ENCODE data around the gene SLC25A42. TPM values are rescaled to one million over a fixed set of nuclear protein-coding genes. Genes with fewer than 3 reads are reported as not detected.

The SLC25A42 gene
- total and polyA plus RNA-seq, 2 donors (not counting 3 experiments of a cell fraction or from before 2014, with no cell fraction given) = 6.2 to 6.3 TPM

- Histone ChIP-seq H3K4me2 (ENCODE audit: insufficient read depth, low read length) (no peak overlapping the region), H2AFZ (ENCODE audit: low read depth, low read length) (no peak overlapping the region), H3K36me3 (ENCODE audit: control insufficient read depth in 2 of 2, extremely low read depth in 1 of 2, insufficient read depth in 2 of 2, low read length in 2 of 2) (no peaks in the 10 kb centered on the region), H3K4me3 (replicated peaks in 1 of 3; ENCODE audit: insufficient read depth in 1 of 3, low read depth in 1 of 3, low read length in 3 of 3) (no peak overlapping the region), H3K79me2 (ENCODE audit: control insufficient read depth, insufficient read depth, low read length) (no peaks in the 10 kb centered on the region), H3K27me3 (ENCODE audit: control insufficient read depth in 2 of 2, insufficient read depth in 2 of 2, low read length in 2 of 2) (no peaks in the 10 kb centered on the region), H3K27ac (ENCODE audit: insufficient read depth, low read depth, low read length) (no peak overlapping the region), H4K20me1 (replicated peaks; ENCODE audit: control insufficient read depth, extremely low read depth, insufficient read depth, low read length) (no peaks in the 10 kb centered on the region), H3K9me3 (replicated peaks; ENCODE audit: control insufficient read depth, insufficient read depth, low read length) (no peaks in the 10 kb centered on the region), H3K4me1 (ENCODE audit: control insufficient read depth, extremely low read depth, insufficient read depth, low read length) (no peaks in the 10 kb centered on the region), H3K9me1 (replicated peaks; ENCODE audit: control insufficient read depth, extremely low read depth, insufficient read depth, low read length) (no peaks in the 10 kb centered on the region), H3K9ac (replicated peaks; ENCODE audit: extremely low read depth, insufficient read depth, low read length) (no peak overlapping the region)
- no TSS peak for BruUV-seq (replicated peaks)
- FAIRE-seq (no peak), DNase-seq (ENCODE audit: low read depth, low spot score) (no peak)
- dilution Hi-C loops (cut with MboI; ENCODE audit: extremely low pct_ligation_motif_present, low sequenced_read_pairs) = no loop called here
- TF ChIP-seq EZH2 (IDR thresholded peaks at IDR 0.05; ENCODE audit: borderline replicate concordance, low read depth, low read length, severe bottlenecking) = no peak
- TF ChIP-seq JUN (IDR thresholded peaks at IDR 0.05; ENCODE audit: borderline replicate concordance, insufficient read depth, insufficient read length, low read depth) = no peak
- TF ChIP-seq, protein P1, sequence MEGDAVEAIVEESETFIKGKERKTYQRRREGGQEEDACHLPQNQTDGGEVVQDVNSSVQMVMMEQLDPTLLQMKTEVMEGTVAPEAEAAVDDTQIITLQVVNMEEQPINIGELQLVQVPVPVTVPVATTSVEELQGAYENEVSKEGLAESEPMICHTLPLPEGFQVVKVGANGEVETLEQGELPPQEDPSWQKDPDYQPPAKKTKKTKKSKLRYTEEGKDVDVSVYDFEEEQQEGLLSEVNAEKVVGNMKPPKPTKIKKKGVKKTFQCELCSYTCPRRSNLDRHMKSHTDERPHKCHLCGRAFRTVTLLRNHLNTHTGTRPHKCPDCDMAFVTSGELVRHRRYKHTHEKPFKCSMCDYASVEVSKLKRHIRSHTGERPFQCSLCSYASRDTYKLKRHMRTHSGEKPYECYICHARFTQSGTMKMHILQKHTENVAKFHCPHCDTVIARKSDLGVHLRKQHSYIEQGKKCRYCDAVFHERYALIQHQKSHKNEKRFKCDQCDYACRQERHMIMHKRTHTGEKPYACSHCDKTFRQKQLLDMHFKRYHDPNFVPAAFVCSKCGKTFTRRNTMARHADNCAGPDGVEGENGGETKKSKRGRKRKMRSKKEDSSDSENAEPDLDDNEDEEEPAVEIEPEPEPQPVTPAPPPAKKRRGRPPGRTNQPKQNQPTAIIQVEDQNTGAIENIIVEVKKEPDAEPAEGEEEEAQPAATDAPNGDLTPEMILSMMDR (IDR thresholded peaks at IDR 0.05; ENCODE audit: extremely low read depth in 1 of 2, insufficient read depth in 1 of 2, low read depth in 1 of 2, low read length in 2 of 2) = no peak
- TF ChIP-seq POLR2A (IDR thresholded peaks at IDR 0.05; ENCODE audit: low read depth, low read length) = no peak
- TF ChIP-seq MYC (IDR thresholded peaks at IDR 0.05; ENCODE audit: low read depth, low read length) = no peak
- TF ChIP-seq FOS (IDR thresholded peaks at IDR 0.05; ENCODE audit: borderline replicate concordance, insufficient read depth, low read length) = no peak
- TF ChIP-seq GATA2 (IDR thresholded peaks at IDR 0.05; ENCODE audit: insufficient read depth, insufficient read length, low read depth, low read length) = no peak
- TF ChIP-seq, protein P2, sequence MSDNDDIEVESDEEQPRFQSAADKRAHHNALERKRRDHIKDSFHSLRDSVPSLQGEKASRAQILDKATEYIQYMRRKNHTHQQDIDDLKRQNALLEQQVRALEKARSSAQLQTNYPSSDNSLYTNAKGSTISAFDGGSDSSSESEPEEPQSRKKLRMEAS (IDR thresholded peaks at IDR 0.05; ENCODE audit: insufficient read depth, insufficient read length) = no peak
- TF ChIP-seq POLR2AphosphoS5 (IDR thresholded peaks at IDR 0.05; ENCODE audit: insufficient read depth, low read depth, low read length) = no peak
- CTCF ChIA-PET = no interaction called here
- intact Hi-C loops (cut with micrococcal nuclease) = no loop called here
- POLR2A ChIA-PET = no interaction called here
These were observed 62.3 kb downstream of the SLC25A42 start for GRCh38 chr19:19126102-19126501.
